Activated B cell treated with CpG ODN at 0.5 μM for 24 hours (primary cell): ENCODE results near the gene CAMK2D. TPM values are rescaled to one million over a fixed set of nuclear protein-coding genes. Genes with fewer than 3 reads are reported as not detected.
A peak's percentile ranks its signal among the peaks of the same experiment; 100 is the strongest.

Experiments
- ATAC-seq: fragments of 200-7000 bp; cut with Tn5 transposase; one replicate; pipeline ENCODE4 v1.10.0; 2021; ENCODE audit warnings: low read depth, mild to moderate bottlenecking, moderate library complexity
- CTCF ChIA-PET: fragments of 350-600 bp; sonication (Branson Sonifier 250); formaldehyde crosslinking; loops from one replicate; lab custom pipeline; 2021; ENCODE audit warnings: antibody characterized with exemption; lab: Charles Lee
- POLR2A ChIA-PET: fragments of 350-600 bp; sonication (Branson Sonifier 250); formaldehyde crosslinking; loops from one replicate; lab custom pipeline; 2021; ENCODE audit warnings: antibody characterized with exemption; lab: Charles Lee
- DNase-seq: peaks from one replicate; pipeline ENCODE4 v3.0.0; 2022
- H3K27ac Mint-ChIP-seq: one replicate; pipeline ENCODE4 v1.8.0; 2020; ENCODE audit warnings: mixed read lengths
- H3K27me3 Mint-ChIP-seq: one replicate; pipeline ENCODE4 v1.8.0; 2021; ENCODE audit warnings: mixed read lengths
- H3K36me3 Mint-ChIP-seq: one replicate; pipeline ENCODE4 v1.8.0; 2021; ENCODE audit warnings: low read depth, mixed read lengths
- H3K4me1 Mint-ChIP-seq: one replicate; pipeline ENCODE4 v1.8.0; 2021; ENCODE audit warnings: mixed read lengths
- H3K4me3 Mint-ChIP-seq: one replicate; pipeline ENCODE4 v1.8.0; 2020; ENCODE audit warnings: mild to moderate bottlenecking, mixed read lengths
- H3K9me3 Mint-ChIP-seq: one replicate; pipeline ENCODE4 v1.8.0; 2020; ENCODE audit warnings: mixed read lengths
- intact Hi-C: fragments of 100-400 bp; cut with micrococcal nuclease; formaldehyde crosslinking; loops from one replicate; pipeline ENCODE4 v1.15.1; 2024
- total RNA-seq: library from RNA; stranded (reverse); gene quantifications from 2 replicates; pipeline ENCODE4 v1.2.3, GENCODE V29; 2022
- TF ChIP-seq, protein P1 (sequence below): fragments of 200-600 bp; IDR thresholded peaks from one replicate; pipeline ENCODE4 v1.8.0; 2022; ENCODE audit warnings: antibody characterized with exemption, mild to moderate bottlenecking

Gene CAMK2D
- total RNA-seq, 1 donor from 2014 or later = 72.9 TPM

DNA sequence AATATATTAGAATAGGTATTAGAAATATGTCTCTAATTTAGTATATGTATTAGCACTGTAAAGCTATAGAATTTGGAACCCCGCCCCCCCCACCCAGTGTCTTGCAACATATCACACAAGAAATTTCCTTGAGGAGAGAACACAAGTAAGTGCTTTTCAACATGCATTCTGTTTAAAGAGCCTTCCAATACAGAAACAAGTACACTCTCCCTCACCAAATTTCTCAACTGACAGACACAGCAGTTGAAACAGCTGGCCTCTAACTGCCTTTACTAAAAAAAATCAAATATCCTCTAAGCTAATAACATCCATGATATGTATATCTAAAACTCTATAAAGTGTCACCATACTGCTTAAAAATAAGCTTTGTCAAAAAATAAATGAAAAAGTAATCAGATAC is 12.4 kb downstream of the CAMK2D start:
- intact Hi-C loops = no loop called here
- Mint-ChIP-seq H3K4me3 (no peak overlapping the region), H3K4me1 (peaks cover 39% of the 10 kb centered on the region), H3K27ac (no peak overlapping the region), H3K27me3 (no peaks in the 10 kb centered on the region), H3K9me3 (peaks cover 3% of the 10 kb centered on the region), H3K36me3 (peaks cover 36% of the 10 kb centered on the region)
- POLR2A ChIA-PET = no interaction called here
- no peak for ATAC-seq
- TF ChIP-seq, protein P1, sequence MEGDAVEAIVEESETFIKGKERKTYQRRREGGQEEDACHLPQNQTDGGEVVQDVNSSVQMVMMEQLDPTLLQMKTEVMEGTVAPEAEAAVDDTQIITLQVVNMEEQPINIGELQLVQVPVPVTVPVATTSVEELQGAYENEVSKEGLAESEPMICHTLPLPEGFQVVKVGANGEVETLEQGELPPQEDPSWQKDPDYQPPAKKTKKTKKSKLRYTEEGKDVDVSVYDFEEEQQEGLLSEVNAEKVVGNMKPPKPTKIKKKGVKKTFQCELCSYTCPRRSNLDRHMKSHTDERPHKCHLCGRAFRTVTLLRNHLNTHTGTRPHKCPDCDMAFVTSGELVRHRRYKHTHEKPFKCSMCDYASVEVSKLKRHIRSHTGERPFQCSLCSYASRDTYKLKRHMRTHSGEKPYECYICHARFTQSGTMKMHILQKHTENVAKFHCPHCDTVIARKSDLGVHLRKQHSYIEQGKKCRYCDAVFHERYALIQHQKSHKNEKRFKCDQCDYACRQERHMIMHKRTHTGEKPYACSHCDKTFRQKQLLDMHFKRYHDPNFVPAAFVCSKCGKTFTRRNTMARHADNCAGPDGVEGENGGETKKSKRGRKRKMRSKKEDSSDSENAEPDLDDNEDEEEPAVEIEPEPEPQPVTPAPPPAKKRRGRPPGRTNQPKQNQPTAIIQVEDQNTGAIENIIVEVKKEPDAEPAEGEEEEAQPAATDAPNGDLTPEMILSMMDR = no peak
- CTCF ChIA-PET = no interaction called here
- DNase-seq = no peak

DNA sequence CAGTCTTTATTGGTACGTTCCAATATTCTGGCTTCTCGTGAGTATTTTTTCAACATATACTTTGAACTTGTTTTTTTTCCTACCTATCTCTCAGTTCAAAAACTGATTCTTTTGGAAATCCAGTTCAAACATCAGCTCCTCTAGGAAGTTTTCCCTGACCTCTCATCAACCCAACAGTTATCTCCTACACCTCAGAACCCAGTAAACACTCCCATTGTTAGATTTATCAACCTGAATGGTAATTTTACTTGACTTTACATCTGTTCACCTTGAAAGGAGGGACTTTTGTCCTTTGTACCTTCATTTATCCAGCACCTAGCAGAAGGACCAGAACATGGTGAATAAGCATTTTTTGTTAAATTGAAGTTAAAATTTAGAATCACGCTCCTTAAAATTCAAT is 13.6 kb downstream of the CAMK2D start:
- peaks cover 3% of the 10 kb centered on the region for H3K9me3 Mint-ChIP-seq
- H3K4me3 Mint-ChIP-seq = no peak overlapping the region
- no peaks in the 10 kb centered on the region for H3K27me3 Mint-ChIP-seq
- DNase-seq (no peak), ATAC-seq (no peak)
- TF ChIP-seq, protein P1 = no peak
- CTCF ChIA-PET = no interaction called here
- POLR2A ChIA-PET = no interaction called here
- H3K4me1 Mint-ChIP-seq = peaks cover 36% of the 10 kb centered on the region
- peaks cover 36% of the 10 kb centered on the region for H3K36me3 Mint-ChIP-seq
- intact Hi-C loops = loop anchor here (1.0 kb wide), 1 partner anchor 9 kb away; no protein-coding TSS in a partner anchor
- H3K27ac Mint-ChIP-seq = peak overlapping the region; percentile 22

DNA sequence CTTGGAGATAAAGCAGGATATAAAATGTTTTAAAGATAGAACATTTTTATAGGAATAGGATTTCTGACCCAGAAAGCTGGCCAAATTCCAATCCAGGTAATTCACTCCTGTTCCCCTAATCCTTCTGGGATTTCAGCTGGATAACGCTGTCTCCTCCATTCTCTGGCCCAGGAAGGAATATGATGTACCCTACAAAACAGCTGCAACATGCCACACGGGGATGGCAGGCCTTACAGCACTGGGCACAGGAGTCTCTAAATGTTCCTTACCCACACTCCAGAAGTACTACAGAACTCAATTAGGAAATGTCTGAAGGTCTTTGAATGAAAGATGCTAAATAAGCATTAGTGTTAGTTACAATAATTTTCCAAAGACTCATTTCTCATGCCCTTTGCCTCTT is 15.8 kb downstream of the CAMK2D start:
- H3K9me3 Mint-ChIP-seq = peaks cover under 1% of the 10 kb centered on the region
- H3K27ac Mint-ChIP-seq = no peak overlapping the region
- no peak overlapping the region for H3K4me3 Mint-ChIP-seq
- TF ChIP-seq, protein P1 = no peak
- ChIA-PET POLR2A (interaction anchor here (1.1 kb wide), 1 partner anchor 10 kb away, joined by 3 read pairs; no protein-coding TSS in a partner anchor), CTCF (no interaction called here)
- H3K27me3 Mint-ChIP-seq = no peaks in the 10 kb centered on the region
- no peak for DNase-seq
- H3K4me1 Mint-ChIP-seq = peaks cover 35% of the 10 kb centered on the region
- intact Hi-C loops = no loop called here
- peaks cover 33% of the 10 kb centered on the region for H3K36me3 Mint-ChIP-seq
- no peak for ATAC-seq

DNA sequence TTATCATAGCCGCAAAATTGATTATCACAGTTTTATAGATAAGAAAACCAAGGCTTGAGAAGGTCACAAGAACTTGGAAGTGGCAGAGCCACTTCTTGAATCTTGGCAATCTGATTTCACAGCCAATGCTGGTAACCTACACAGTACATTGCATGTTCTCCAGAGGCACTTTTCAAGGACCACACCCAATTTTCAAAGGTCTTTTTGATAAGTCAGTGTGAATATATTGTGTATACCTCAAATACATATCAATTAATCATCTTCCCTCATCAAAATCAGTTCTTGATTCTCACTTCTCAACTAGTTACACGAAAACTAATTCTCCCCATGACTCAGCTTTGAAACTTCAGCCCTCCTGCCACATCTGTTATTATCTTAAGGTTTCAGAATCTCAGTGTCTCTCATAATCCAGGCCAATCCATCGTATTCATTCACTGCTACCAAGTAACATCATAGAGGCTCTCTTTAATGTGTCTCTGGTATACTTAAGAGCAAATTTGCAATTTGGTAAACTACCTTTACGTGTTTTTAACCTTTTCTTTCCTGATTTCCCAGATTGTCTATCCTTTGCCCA is 16.8 kb downstream of the CAMK2D start:
- no peak overlapping the region for H3K27ac Mint-ChIP-seq
- H3K4me3 Mint-ChIP-seq = no peak overlapping the region
- CTCF ChIA-PET = no interaction called here
- no peaks in the 10 kb centered on the region for H3K9me3 Mint-ChIP-seq
- no peak for ATAC-seq
- POLR2A ChIA-PET = interaction anchor here (0.9 to 1.0 kb wide), 2 partner anchors 17 to 70 kb away, joined by 3 read pairs; no protein-coding TSS in a partner anchor
- TF ChIP-seq, protein P1 = no peak
- no peak for DNase-seq
- intact Hi-C loops = no loop called here
- H3K36me3 Mint-ChIP-seq = peaks cover 26% of the 10 kb centered on the region
- no peaks in the 10 kb centered on the region for H3K27me3 Mint-ChIP-seq
- peaks cover 34% of the 10 kb centered on the region for H3K4me1 Mint-ChIP-seq

DNA sequence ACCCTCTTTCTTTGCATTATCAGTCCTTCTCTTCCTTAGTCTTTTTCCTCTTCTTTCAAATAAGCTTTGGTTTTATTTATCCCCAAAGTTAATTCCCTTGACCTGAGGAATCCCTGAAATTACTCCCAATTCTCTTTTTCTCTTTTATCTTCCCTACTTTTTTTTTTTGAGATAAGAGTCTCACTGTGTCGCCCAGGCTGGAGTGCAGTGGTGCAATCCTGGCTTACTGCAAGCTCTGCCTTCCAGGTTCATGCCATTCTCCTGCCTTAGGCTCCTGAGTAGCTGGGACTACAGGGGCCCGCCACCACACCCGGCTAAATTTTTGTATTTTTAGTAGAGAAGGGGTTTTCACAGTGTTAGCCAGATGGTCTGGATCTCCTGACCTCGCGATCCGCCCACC is 17.8 kb downstream of the CAMK2D start:
- no peak for ATAC-seq
- POLR2A ChIA-PET = no interaction called here

More for the DNA sequence above, 17.8 kb downstream of the CAMK2D start:
- Mint-ChIP-seq H3K27me3 (no peaks in the 10 kb centered on the region), H3K27ac (no peak overlapping the region), H3K9me3 (no peaks in the 10 kb centered on the region), H3K4me1 (peaks cover 41% of the 10 kb centered on the region), H3K36me3 (peaks cover 32% of the 10 kb centered on the region), H3K4me3 (no peak overlapping the region)
- CTCF ChIA-PET = no interaction called here
- intact Hi-C loops = no loop called here
- DNase-seq = no peak
- TF ChIP-seq, protein P1 = no peak
